TTC549 (cell line): ENCODE data around the gene TGFBI.

Experiments used
- FAIRE-seq: peaks from 2 replicates; lab custom pipeline; 2012; peaks lifted over from hg19 to GRCh38; lab: Jason Lieb, UNC

TGFBI gene

DNA sequence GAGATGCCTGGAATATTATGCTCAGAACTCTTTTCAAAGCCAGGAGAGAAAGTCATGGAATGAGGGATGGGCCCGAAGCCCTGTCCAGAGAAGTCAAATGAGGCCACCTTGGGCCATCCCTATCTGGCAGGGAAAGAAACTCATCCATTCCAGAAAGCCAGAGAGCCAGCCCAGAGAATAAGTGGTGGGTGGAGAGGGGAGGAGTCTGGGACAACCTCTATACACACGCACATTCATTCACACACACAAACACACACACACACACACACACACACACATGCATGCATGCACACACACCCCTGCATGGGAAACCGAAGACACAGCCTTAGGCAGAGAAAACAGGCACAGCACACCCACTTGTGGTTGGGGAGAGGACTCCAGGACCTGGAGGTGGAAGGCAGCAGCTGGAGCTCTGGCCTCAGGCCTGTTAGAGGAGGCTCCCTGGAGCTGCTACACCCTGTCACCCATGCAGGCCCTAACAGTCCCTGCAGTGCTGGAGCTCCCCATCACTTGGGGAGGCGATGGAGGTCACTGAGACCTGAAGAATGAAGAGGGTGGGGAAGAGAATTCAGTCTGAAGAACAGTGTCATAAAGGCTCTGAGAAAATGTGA lies 38.0 kb downstream of the TGFBI start:
- no peak for FAIRE-seq

DNA sequence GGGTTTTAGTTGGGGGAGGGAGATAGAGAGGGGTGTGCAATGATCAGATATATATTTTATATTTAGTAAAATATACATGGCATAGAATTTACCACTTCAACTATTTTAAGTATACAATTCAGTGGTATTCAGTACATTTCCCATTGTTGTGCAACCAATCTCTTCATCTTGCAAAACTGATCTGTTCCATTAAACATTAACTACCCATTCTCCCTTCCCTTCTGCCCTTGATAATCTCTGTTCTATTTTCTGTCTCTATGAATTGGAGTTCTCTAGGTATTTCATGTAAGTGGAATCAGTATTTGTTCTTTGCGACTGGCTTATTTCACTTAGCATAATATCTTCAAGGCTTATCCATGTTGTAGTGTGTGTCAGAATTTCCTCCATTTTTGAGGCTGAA lies 38.6 kb downstream of the TGFBI start:
- no peak for FAIRE-seq

GRCh38 chr5:136070486-136071285 lies 41.9 kb downstream of the TGFBI start:
- no peak for FAIRE-seq

DNA sequence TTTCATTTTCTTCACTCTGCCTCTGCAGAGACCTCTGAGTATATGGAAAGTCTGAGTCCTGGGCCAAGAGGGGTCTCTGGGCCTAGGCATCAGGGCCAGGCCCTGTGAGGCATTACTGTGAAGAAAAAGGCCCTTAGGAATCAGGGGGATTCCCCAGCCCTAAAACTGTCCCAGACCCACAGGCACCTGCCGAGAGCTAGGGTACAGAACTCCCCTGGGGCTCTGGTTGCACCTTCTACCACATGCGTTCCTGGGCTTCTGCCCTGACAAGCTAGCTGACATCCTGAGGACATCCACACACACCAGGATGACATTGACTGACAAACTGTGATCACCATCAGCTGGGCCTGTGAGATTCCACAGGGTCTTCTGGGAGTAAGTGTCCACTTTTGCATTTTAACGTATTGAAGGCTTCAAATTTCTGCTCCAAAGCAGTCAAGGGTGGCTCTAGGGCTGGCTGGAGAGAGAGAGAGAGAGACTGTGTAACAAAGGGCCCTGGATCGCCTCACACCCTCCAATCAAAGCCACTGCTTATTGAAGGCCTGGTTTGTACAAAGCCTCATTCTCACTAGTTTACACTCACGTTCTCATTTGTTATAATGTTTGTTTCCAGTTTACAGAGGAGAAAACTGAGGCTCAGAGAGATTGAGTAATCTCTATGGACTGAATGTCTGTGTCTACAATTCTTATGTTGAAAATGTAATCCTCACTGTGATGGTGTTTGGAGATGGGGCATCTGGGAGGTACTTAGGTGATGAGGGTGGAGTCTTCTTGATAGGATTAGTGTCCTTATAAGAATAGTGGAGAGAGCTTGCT lies 45.1 kb downstream of the TGFBI start:
- no peak for FAIRE-seq

DNA sequence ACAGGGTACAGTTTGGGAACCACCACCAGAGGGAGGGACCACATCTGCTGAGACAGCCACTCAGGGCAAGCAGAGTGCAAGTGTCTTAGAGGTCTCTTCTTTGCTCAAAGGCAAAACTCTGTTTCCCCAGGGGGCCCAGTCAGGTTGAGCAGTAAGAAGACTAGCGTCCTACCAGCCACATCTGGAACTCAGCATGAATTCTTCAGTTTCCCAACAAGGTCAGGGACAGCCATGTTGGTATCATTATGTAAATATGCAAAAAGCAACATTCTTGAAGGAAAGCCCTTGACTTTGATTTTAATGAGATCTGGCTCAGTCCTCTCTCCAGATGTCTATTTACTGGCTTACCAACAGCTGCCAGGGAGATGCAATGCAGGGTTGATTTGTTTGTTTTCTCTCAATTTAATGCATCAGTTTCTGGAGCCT lies 46.7 kb downstream of the TGFBI start:
- no peak for FAIRE-seq

DNA sequence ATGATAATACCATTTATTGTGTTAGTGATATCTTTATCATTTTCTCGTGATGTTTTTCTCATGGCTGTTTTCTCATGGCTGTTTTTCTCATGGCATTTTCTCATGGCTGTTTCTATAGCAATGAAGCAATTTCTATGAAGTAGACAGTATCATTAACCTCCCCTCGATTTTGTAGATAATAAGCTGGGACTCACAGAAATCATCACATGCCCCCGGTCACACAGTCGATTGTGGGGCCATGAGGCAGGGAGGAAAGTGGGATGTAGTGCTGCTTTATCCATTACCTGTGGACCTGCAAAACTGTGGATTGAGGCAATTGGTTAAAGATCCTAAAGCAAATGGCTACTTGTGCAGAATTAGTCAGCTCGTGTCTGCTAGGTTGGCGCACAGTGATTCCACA lies 47.3 kb downstream of the TGFBI start:
- FAIRE-seq, result no peak

GRCh38 chr5:136076881-136077445 lies 48.2 kb downstream of the TGFBI start:
- no peak for FAIRE-seq

DNA sequence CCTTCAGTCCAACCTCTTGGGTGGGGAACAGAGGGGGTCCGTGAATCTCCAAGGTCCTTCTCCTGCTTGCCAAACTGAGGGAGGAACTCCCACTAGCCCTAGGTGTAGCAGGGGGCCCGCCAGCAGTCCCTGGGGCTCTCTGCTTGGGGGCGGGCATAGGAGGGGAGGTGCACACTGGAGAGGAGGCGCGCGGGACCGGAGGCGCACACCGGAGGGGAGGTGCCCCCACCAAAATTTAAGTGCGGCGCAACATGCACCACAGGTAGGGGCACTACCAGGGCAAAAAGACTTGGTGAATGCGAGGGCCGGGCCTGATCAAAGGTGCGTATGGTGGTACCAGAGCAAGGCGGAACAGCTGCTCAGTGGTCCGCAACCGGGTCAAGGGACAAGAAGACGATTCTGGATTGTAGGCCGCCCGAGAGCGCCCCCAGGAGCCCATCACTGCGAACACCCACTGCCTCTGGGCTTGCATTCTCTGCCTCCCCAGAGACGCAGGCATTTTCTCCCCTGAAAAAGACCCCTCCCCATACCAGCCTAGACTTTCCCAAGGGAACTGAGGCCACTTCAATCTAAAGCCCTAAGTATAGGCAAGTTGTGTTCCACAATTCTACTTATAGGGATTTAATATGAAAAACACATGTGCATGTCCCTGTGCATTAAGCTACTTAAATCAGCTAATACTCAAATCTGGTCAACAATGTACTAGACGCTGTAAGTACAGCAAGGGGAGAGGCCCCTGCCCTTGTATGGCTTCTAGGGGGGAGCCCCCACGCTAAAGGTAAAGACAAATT lies 50.6 kb downstream of the TGFBI start:
- FAIRE-seq, result no peak

- no peak for FAIRE-seq
Measured at GRCh38 chr5:136080113-136080482, 51.3 kb downstream of the TGFBI start.

DNA sequence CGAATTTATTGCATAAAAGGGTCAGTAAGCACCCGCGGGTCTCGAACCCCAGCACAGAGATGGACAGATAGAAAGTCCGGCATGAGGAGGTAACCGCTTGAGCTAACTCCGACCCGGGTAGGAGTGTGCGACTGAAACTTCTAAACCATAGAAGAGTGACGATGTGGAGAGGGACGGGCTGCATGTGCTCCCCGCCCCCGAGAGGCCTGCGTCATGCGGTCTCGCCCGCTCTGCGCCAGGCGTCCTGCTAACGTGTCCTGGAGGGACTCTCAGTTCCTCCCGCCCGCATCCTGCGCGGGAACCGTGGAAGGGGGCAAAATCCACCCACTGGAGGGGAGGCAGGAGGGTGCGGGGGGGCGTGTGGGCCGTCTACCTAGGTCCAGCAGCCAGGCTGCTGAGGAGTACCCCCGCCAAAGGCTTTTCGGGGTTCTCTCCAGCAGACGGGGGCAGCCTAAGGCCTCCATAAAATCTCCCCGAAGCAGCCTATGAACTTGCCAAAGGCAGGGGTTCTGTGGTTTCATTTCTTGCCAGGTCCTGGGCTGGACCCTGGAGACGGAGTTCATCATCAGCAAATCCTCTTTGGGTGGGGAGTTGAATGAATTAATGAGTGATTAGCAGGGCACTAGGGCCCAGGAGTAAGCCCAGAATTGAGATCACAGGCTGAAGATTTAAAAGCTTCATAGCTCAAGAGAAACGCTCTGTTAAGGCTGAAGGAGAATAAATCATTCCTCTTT lies 51.9 kb downstream of the TGFBI start:
- FAIRE-seq, result no peak

DNA sequence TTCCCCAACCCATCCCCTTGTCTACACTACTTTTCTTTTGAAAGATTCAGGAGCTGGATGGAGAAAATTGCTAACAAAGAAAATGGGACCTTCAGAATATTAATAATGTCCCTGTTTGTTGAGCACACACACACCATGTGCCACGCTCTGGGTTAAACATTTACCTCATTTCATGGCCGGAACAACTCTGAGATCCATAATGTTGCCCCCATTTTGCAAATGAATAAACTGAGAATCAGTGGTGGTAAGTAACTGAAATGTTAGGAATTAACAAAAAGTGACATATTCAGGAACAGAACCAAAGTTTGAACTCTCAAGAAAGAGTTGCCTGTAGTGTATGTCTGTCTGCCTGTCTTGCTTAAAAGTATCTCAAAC lies 52.4 kb downstream of the TGFBI start:
- FAIRE-seq, result no peak

DNA sequence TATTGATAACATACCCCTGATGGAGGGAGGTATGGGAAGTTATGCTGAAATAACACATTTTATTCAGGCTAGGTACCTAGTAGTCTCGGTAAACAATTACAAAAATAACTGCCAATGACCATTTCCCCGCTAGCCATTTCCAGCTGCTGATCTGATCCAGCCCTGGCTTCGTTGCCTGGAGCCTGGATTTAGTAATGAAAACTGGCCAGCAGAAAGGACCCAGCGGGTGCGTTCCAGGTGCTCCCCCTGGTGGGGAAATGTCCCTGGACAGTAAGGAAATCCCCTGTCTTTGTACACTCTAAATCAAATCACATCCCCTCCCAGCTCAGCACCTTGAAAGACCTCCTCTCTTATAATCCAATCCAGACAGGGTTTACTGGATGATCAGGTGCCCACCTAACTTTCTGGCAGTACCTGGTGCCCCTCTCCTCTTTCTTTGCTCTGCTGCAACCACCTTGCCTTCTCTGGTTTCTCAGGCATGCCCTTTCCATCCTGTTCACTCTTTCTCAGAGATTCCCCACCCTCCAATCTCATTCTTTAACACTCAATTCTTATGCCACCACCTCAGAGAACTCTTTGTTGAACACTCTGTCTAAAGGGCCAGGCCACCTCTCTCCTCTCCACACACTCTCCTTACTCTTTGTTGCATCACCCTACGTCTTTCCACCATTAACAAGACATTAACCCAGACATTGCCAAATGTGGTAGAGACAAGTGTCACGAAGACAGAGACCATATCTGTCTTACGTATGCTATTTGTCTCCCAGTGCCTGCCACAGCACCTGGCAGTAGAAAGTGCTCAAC lies 53.8 kb downstream of the TGFBI start:
- no peak for FAIRE-seq

GRCh38 chr5:136084698-136085097 lies 55.9 kb downstream of the TGFBI start:
- no peak for FAIRE-seq

GRCh38 chr5:136086783-136087566 lies 58.2 kb downstream of the TGFBI start:
- FAIRE-seq, result no peak

DNA sequence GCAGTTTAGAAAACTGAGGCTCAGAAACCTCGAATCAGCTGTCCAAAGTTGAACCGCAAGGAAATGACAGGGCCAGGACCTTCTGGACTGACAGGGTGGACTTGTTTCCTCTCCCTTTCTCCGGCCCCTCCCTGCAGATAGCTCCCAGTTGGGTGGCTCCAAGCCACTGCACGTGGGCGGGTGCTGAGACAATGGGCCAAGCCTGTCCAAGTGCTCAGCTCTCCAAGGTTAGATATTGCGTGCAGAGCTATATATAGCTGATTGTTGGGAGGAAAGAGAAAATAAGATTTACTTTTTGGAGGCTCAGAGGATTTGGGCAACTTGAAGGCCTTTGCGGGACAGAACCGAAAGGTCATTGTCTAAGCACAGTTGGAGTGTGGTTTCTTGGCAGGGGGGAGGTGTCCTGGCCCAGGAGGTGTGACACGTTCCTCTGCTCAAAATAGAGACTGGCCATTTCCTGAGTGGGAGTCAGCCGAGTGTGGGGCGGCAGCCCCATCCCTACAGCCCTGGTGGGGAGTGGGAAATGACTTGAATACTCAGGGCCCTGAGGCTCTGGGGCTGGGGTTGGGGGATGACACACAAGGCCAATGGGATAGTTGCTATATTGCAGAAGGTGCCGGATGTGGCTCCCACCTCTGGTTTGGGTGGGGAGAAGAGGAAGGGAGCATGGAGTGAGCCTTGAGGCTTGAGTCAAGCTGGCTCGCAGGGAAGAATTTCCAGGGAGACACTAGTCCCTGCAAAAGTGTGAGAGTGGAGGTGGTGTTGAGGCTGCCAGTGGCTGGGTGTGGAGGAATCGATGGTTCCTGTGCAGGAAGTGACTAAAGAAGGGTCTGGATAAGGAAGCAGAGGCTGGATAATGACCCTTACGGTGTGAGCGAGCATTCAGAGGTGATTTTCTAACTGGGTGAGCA lies 59.4 kb downstream of the TGFBI start:
- FAIRE-seq, result no peak

DNA sequence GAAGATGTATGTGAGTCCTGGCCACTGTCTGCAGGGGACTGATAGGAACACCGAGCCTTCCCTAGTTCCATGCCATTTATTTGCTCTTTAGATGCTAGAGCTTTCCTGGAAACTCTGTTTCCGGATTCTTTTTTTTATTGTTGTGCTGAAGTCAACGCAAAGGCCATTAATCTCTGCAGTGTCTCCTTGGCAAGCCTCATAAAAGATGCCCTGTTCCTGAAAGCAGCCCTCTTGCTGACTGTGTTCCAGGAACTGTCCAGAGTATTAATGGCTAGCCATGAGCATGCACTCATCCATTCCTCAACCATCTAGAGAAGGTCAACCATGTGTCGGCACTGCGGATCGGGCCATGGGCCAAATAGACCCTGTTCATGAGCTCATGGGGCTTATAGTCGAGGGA lies 61.0 kb downstream of the TGFBI start:
- no peak for FAIRE-seq

DNA sequence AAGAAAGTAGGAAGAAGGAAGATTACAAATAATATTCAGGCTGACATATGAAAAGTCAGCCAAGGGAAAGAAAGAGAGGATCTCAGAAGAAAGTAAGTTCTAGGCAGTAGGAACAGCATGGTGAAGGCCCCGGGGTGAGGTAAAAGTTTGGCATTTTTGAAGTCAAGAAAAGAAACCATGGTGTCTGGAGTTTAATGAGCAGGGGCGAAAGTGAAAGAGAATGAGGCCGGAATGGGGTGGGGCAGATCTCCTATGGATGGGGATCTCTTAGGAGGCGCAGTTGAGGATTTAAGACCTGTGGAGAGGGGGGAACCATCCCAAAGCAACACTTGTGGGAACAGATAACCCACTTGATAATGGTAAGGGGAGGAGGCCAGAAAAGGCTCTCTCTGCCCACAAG lies 61.5 kb downstream of the TGFBI start:
- no peak for FAIRE-seq

- FAIRE-seq, result no peak
Measured at GRCh38 chr5:136094189-136094912, 65.6 kb downstream of the TGFBI start.
